Keratinocyte (primary cell): ENCODE results near the gene ALKBH5. TPM values are rescaled to one million over a fixed set of nuclear protein-coding genes. Genes with fewer than 3 reads are reported as not detected.

Source experiments
- DNase-seq: peaks from one replicate; pipeline ENCODE4 v3.0.0-alpha.2; 2011; ENCODE audit warnings: low read depth, missing footprints, low spot score
- FAIRE-seq: peaks from 2 replicates; lab custom pipeline; 2011; peaks lifted over from hg19 to GRCh38; lab: Jason Lieb, UNC
- H2AFZ ChIP-seq: 2 replicates; pipeline ENCODE4 v1.6.0; 2012; ENCODE audit warnings: low read length, control low read depth, inconsistent platforms; ENCODE audit not compliant: control insufficient read depth
- H3K27ac ChIP-seq: 2 replicates; pipeline ENCODE4 v1.5.1; 2011; ENCODE audit warnings: low read length; ENCODE audit not compliant: control insufficient read depth, insufficient read depth
- H3K27me3 ChIP-seq: 3 replicates; pipeline ENCODE4 v1.6.0; 2011; ENCODE audit warnings: low read length; ENCODE audit not compliant: control insufficient read depth, insufficient read depth; ENCODE audit errors: extremely low read depth
- H3K36me3 ChIP-seq, 2 experiments: 2 replicates in 1 of 2; 3 replicates in 1 of 2; pipeline ENCODE4 v1.5.1; 2011; ENCODE audit warnings: low read length in 2 of 2, mild to moderate bottlenecking in 1 of 2; ENCODE audit not compliant: control insufficient read depth in 2 of 2, insufficient read depth in 2 of 2; ENCODE audit errors: extremely low read depth in 1 of 2
- H3K4me1 ChIP-seq: 3 replicates; pipeline ENCODE4 v1.5.1; 2011; ENCODE audit warnings: low read length; ENCODE audit not compliant: control insufficient read depth, insufficient read depth; ENCODE audit errors: extremely low read depth
- H3K4me2 ChIP-seq: 3 replicates; pipeline ENCODE4 v1.6.0; 2011; ENCODE audit warnings: low read depth, low read length; ENCODE audit not compliant: control insufficient read depth, insufficient read depth; ENCODE audit errors: extremely low read depth
- H3K4me3 ChIP-seq, 3 experiments: fragments of 200-600 bp in 1 of 3; sonication (generic) in 1 of 3; 2 replicates in 2 of 3; 3 replicates in 1 of 3; pipeline ENCODE4 v1.5.1; 2011 to 2016; ENCODE audit warnings: low read length in 3 of 3, mild to moderate bottlenecking in 3 of 3, control low read depth in 2 of 3, inconsistent platforms in 1 of 3, low read depth in 1 of 3, mixed read lengths in 1 of 3, mixed run types in 1 of 3, moderate library complexity in 1 of 3; ENCODE audit not compliant: control insufficient read depth in 2 of 3, insufficient read depth in 2 of 3; ENCODE audit errors: extremely low read depth in 1 of 3
- H3K79me2 ChIP-seq: 2 replicates; pipeline ENCODE4 v1.6.0; 2012; ENCODE audit warnings: low read length; ENCODE audit not compliant: control insufficient read depth, insufficient read depth
- H3K9ac ChIP-seq: 3 replicates; pipeline ENCODE4 v1.6.0; 2011; ENCODE audit warnings: low read length; ENCODE audit not compliant: control insufficient read depth, insufficient read depth; ENCODE audit errors: extremely low read depth
- H3K9me1 ChIP-seq: 3 replicates; pipeline ENCODE4 v1.6.0; 2011; ENCODE audit warnings: low read length; ENCODE audit not compliant: control insufficient read depth, insufficient read depth; ENCODE audit errors: extremely low read depth
- H3K9me3 ChIP-seq: 2 replicates; pipeline ENCODE4 v1.5.1; 2012; ENCODE audit warnings: low read depth, low read length; ENCODE audit not compliant: control insufficient read depth
- H4K20me1 ChIP-seq: 3 replicates; pipeline ENCODE4 v1.6.0; 2011; ENCODE audit warnings: low read length; ENCODE audit not compliant: control insufficient read depth, insufficient read depth; ENCODE audit errors: extremely low read depth
- EZH2 ChIP-seq: IDR thresholded peaks from one replicate; pipeline ENCODE4 v1.6.1; 2012; ENCODE audit warnings: inconsistent platforms, mild to moderate bottlenecking, low read length, moderate library complexity
- dilution Hi-C: fragments of 300-500 bp; cut with MboI; formaldehyde crosslinking; loops from one replicate; pipeline ENCODE4 v1.7.0; 2020; ENCODE audit warnings: low sequenced_read_pairs; ENCODE audit not compliant: extremely low pct_ligation_motif_present
- polyA plus RNA-seq, 5 experiments: library from polyadenylated mRNA; depleted of rRNA in 3 of 5; stranded (reverse) in 3 of 5; stranded (forward) in 1 of 5; unstranded in 1 of 5; fragments of >200 nt; gene quantifications; 1 replicate in 1 of 5; 2 replicates in 3 of 5; 3 replicates in 1 of 5; pipeline versions ENCODE4 v1.2.1 to v1.2.3, GENCODE V29; 2011 to 2012; ENCODE audit warnings: missing spikeins in 2 of 5, low read depth in 1 of 5, low replicate concordance in 1 of 5
- TF ChIP-seq, protein P1 (sequence below), 3 experiments: IDR thresholded peaks in 1 of 3; conservative IDR thresholded peaks in 1 of 3; optimal IDR thresholded peaks in 1 of 3; 2 replicates in 2 of 3; 3 replicates in 1 of 3; pipeline versions ENCODE3 to v1.5.1; 2011; ENCODE audit warnings: low read length in 3 of 3, mild to moderate bottlenecking in 3 of 3, moderate library complexity in 2 of 3, control low read depth in 1 of 3, inconsistent platforms in 1 of 3; ENCODE audit not compliant: insufficient read depth in 2 of 3; ENCODE audit errors: extremely low read depth in 1 of 3

Gene ALKBH5
- polyA plus RNA-seq, 1 donor (not counting 4 experiments of a cell fraction or from before 2014, with no cell fraction given): 50.2 TPM

- TF ChIP-seq EZH2: no peak
- TF ChIP-seq, protein P1, sequence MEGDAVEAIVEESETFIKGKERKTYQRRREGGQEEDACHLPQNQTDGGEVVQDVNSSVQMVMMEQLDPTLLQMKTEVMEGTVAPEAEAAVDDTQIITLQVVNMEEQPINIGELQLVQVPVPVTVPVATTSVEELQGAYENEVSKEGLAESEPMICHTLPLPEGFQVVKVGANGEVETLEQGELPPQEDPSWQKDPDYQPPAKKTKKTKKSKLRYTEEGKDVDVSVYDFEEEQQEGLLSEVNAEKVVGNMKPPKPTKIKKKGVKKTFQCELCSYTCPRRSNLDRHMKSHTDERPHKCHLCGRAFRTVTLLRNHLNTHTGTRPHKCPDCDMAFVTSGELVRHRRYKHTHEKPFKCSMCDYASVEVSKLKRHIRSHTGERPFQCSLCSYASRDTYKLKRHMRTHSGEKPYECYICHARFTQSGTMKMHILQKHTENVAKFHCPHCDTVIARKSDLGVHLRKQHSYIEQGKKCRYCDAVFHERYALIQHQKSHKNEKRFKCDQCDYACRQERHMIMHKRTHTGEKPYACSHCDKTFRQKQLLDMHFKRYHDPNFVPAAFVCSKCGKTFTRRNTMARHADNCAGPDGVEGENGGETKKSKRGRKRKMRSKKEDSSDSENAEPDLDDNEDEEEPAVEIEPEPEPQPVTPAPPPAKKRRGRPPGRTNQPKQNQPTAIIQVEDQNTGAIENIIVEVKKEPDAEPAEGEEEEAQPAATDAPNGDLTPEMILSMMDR (optimal IDR thresholded peaks at IDR 0.05 in 1 of 3, IDR thresholded peaks at IDR 0.05 in 1 of 3, conservative IDR thresholded peaks at IDR 0.05 in 1 of 3; ENCODE audit: extremely low read depth in 1 of 3, insufficient read depth in 2 of 3, low read length in 3 of 3): no peak
- Histone ChIP-seq H3K4me2 (peak overlapping the region; percentile 50), H3K4me1 (peaks cover 27% of the 10 kb centered on the region), H3K9me3 (no peaks in the 10 kb centered on the region), H3K36me3 (peaks cover 55 to 60% of the 10 kb centered on the region in 2 experiments), H3K9ac (no peak overlapping the region), H4K20me1 (peaks cover 25% of the 10 kb centered on the region), H3K9me1 (no peaks in the 10 kb centered on the region), H2AFZ (no peak overlapping the region), H3K79me2 (peaks cover 2% of the 10 kb centered on the region), H3K4me3 (no peak overlapping the region), H3K27ac (no peak overlapping the region), H3K27me3 (no peaks in the 10 kb centered on the region)
- dilution Hi-C loops: no loop called here
- DNase-seq: no peak
- FAIRE-seq: no peak
Measured at GRCh38 chr17:18246109-18246725, 62.6 kb downstream of the ALKBH5 start.

- Histone ChIP-seq H3K36me3 (peaks cover 60 to 62% of the 10 kb centered on the region in 2 experiments), H3K9me1 (no peaks in the 10 kb centered on the region), H3K4me2 (peak overlapping the region; percentile 85), H3K9ac (peak overlapping the region; percentile 36), H3K9me3 (no peaks in the 10 kb centered on the region), H3K4me3 (peak overlapping the region in 1 of 3 experiments; percentile 41), H3K27me3 (no peaks in the 10 kb centered on the region), H2AFZ (no peak overlapping the region), H3K79me2 (peaks cover 2% of the 10 kb centered on the region), H3K27ac (peak overlapping the region; percentile 61), H3K4me1 (peaks cover 27% of the 10 kb centered on the region), H4K20me1 (peaks cover 25% of the 10 kb centered on the region)
- dilution Hi-C loops: no loop called here
- FAIRE-seq: peak; percentile 70
- TF ChIP-seq, protein P1 (optimal IDR thresholded peaks at IDR 0.05 in 1 of 3, IDR thresholded peaks at IDR 0.05 in 1 of 3, conservative IDR thresholded peaks at IDR 0.05 in 1 of 3; ENCODE audit: extremely low read depth in 1 of 3, insufficient read depth in 2 of 3, low read length in 3 of 3): no peak
- TF ChIP-seq EZH2: no peak
- no peak for DNase-seq
Measured at GRCh38 chr17:18246880-18247612, 63.4 kb downstream of the ALKBH5 start.
